ENCODE data around the gene FAM120C.

DNA sequence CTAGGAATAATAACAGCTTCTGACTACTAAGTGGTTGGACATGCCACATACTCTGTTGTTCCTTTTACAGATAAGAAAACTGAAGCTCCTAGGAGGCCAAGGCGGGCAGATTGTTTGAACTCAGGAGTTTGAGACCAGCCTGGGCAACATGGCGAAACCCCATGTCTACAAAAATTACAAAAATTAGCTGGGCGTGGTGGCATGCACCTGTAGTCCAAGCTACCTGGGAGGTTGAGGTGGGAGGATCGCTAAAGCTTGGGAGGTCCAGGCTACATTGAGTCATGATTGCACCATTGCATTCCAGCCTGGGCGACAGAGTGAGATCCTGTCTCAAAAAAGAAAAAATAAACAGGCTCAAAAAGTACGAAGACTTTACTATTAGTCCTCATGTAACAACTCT is 108.2 kb downstream of the FAM120C start:
- no peak for TF ChIP-seq TCF4 (CRISPR knock-in tag; IDR thresholded peaks at IDR 0.05; ENCODE audit: borderline replicate concordance)
- TF ChIP-seq, protein P1, sequence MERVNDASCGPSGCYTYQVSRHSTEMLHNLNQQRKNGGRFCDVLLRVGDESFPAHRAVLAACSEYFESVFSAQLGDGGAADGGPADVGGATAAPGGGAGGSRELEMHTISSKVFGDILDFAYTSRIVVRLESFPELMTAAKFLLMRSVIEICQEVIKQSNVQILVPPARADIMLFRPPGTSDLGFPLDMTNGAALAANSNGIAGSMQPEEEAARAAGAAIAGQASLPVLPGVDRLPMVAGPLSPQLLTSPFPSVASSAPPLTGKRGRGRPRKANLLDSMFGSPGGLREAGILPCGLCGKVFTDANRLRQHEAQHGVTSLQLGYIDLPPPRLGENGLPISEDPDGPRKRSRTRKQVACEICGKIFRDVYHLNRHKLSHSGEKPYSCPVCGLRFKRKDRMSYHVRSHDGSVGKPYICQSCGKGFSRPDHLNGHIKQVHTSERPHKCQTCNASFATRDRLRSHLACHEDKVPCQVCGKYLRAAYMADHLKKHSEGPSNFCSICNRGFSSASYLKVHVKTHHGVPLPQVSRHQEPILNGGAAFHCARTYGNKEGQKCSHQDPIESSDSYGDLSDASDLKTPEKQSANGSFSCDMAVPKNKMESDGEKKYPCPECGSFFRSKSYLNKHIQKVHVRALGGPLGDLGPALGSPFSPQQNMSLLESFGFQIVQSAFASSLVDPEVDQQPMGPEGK (CRISPR knock-in tag; IDR thresholded peaks at IDR 0.05; ENCODE audit: borderline replicate concordance), result no peak
